RCC 7860 (cell line): ENCODE measurements around the gene PLPPR1.

ENCODE experiments used
- DNase-seq: peaks from one replicate; pipeline ENCODE4 v3.0.0-alpha.2; 2015; ENCODE audit warnings: low spot score
- FAIRE-seq: peaks from 2 replicates; lab custom pipeline; 2012; peaks lifted over from hg19 to GRCh38; lab: Jason Lieb, UNC

Gene PLPPR1

GRCh38 chr9:101372327-101373118 lies 344.0 kb downstream of the PLPPR1 start:
- FAIRE-seq (no peak), DNase-seq (no peak)
